K562 (cell line): ENCODE measurements around the gene PPAN. TPM values are rescaled to one million over a fixed set of nuclear protein-coding genes. Genes with fewer than 3 reads are reported as not detected.

Experiments
- ATAC-seq: fragments of 200-7000 bp; cut with Tn5 transposase; 3 replicates; pipeline ENCODE4 v1.9.1; 2020; ENCODE audit warnings: moderate library complexity
- BruUV-seq: library from RNA; stranded (reverse); fragments of 400-500 nt; replicated peaks from 2 replicates; lab custom pipeline; 2021; lab: Mats Ljungman, UMichigan
- CTCF ChIA-PET: fragments of 300-600 bp; formaldehyde crosslinking; extraction: SDS; loops from one replicate; lab custom pipeline; 2021; ENCODE audit warnings: low intra/inter-chr PET ratio; lab: Yijun Ruan, JAX
- POLR2A ChIA-PET: fragments of 300-600, 350-650 bp; sonication (Branson Sonifier 250); formaldehyde crosslinking; extraction: SDS; loops from one replicate; lab custom pipeline; 2021; ENCODE audit warnings: antibody characterized with exemption, inconsistent platforms; lab: Yijun Ruan, JAX
- DNase-seq, 4 experiments: peaks; one replicate each; pipeline versions ENCODE4 v3.0.0 to v3.0.0-alpha.2; 2011 to 2018; ENCODE audit warnings: low spot score in 3 of 4, mixed read lengths in 3 of 4; ENCODE audit errors: extremely low read depth in 1 of 4
- FAIRE-seq: peaks from 2 replicates; lab custom pipeline; 2011; peaks lifted over from hg19 to GRCh38; lab: Jason Lieb, UNC
- H2AFZ ChIP-seq: 2 replicates; pipeline ENCODE4 v1.6.0; 2011; ENCODE audit warnings: low read depth, low read length, control low read depth, inconsistent platforms
- H3K27ac ChIP-seq: fragments of 200-600 bp; 3 replicates; pipeline ENCODE4 v1.8.0; 2011; ENCODE audit warnings: low read depth, mild to moderate bottlenecking, control low read depth, inconsistent platforms, low read length, moderate library complexity, mixed read lengths; ENCODE audit errors: extremely low read depth
- H3K27me3 ChIP-seq, 2 experiments: fragments of 300-600 bp in 1 of 2; 2 replicates in 1 of 2; 3 replicates in 1 of 2; pipeline versions ENCODE4 v1.6.0 to v1.8.0; 2011; ENCODE audit warnings: inconsistent platforms in 2 of 2, low read length in 2 of 2, mild to moderate bottlenecking in 1 of 2, mixed read lengths in 1 of 2, moderate library complexity in 1 of 2; ENCODE audit not compliant: control insufficient read depth in 2 of 2, insufficient read depth in 2 of 2
- H3K36me3 ChIP-seq: fragments of 300-600 bp; 3 replicates; pipeline ENCODE4 v1.8.0; 2011; ENCODE audit warnings: mild to moderate bottlenecking, low read length, inconsistent platforms; ENCODE audit not compliant: control insufficient read depth, insufficient read depth
- H3K4me1 ChIP-seq, 2 experiments: fragments of 200-600 bp in 1 of 2; replicated peaks in 1 of 2; 2 replicates in 1 of 2; 3 replicates in 1 of 2; pipeline versions ENCODE4 v1.5.1 to v1.8.0; 2011; ENCODE audit warnings: inconsistent platforms in 2 of 2, low read length in 2 of 2, mild to moderate bottlenecking in 1 of 2, mixed read lengths in 1 of 2, moderate library complexity in 1 of 2; ENCODE audit not compliant: control insufficient read depth in 2 of 2, insufficient read depth in 2 of 2
- H3K4me2 ChIP-seq: 2 replicates; pipeline ENCODE4 v1.6.1; 2011; ENCODE audit warnings: low read length, control low read depth, inconsistent platforms, mixed read lengths; ENCODE audit not compliant: insufficient read depth
- H3K4me3 ChIP-seq: fragments of 200-600 bp; sonication (generic), shearing (Covaris generic); 2 replicates; pipeline ENCODE4 v1.5.1; 2016; ENCODE audit warnings: control low read depth, inconsistent platforms
- H3K79me2 ChIP-seq: fragments of 200-600 bp; 3 replicates; pipeline ENCODE4 v1.8.0; 2011; ENCODE audit warnings: low read length, inconsistent platforms; ENCODE audit not compliant: control insufficient read depth, insufficient read depth
- H3K9ac ChIP-seq, 2 experiments: 2 replicates each; pipeline versions ENCODE4 v1.6.0 to v1.6.1; 2011; ENCODE audit warnings: low read depth in 2 of 2, low read length in 2 of 2, control low read depth in 1 of 2, inconsistent platforms in 1 of 2, mild to moderate bottlenecking in 1 of 2, mixed read lengths in 1 of 2; ENCODE audit not compliant: insufficient read depth in 1 of 2
- H3K9me1 ChIP-seq: one replicate; pipeline ENCODE4 v1.6.0; 2011; ENCODE audit warnings: inconsistent platforms, mild to moderate bottlenecking, low read length, moderate library complexity; ENCODE audit not compliant: control insufficient read depth, insufficient read depth
- H3K9me3 ChIP-seq: replicated peaks from 2 replicates; pipeline ENCODE4 v1.5.1; 2011; ENCODE audit warnings: low read depth, low read length, inconsistent platforms; ENCODE audit not compliant: control insufficient read depth, insufficient read depth
- H4K20me1 ChIP-seq: replicated peaks from 2 replicates; pipeline ENCODE4 v1.6.1; 2011; ENCODE audit warnings: low read length, inconsistent platforms, mixed read lengths; ENCODE audit not compliant: control insufficient read depth, insufficient read depth
- ARHGAP35 ChIP-seq: fragments of 450-650 bp; IDR thresholded peaks from 2 replicates; pipeline ENCODE4 v1.6.1; 2018; ENCODE audit not compliant: partially characterized antibody
- CEBPB ChIP-seq: fragments of 450-650 bp; IDR thresholded peaks from 2 replicates; pipeline ENCODE4 v1.6.1; 2016; ENCODE audit warnings: missing genetic modification characterization, missing compliant biosample characterization
- E2F3 ChIP-seq: fragments of 250-450 bp; sonication (Bioruptor Pico); IDR thresholded peaks from 2 replicates; pipeline ENCODE4 v1.4.0; 2020; ENCODE audit warnings: mild to moderate bottlenecking
- FUS ChIP-seq: fragments of 200-400 bp; formaldehyde crosslinking; optimal IDR thresholded peaks from 2 replicates; pipeline ENCODE3; 2017; ENCODE audit warnings: low read depth, low read length
- GABPB1 ChIP-seq: sonication (generic); formaldehyde crosslinking; IDR thresholded peaks from 2 replicates; pipeline ENCODE4 v1.8.0; 2022; ENCODE audit warnings: mild to moderate bottlenecking, missing genetic modification reagents
- HDAC1 ChIP-seq, 2 experiments: fragments of 450-650 bp; IDR thresholded peaks; 2 replicates each; pipeline ENCODE4 v1.6.1; 2016 to 2017; ENCODE audit warnings: inconsistent platforms in 1 of 2, mild to moderate bottlenecking in 1 of 2, moderate library complexity in 1 of 2
- MBD1 ChIP-seq: fragments of 250-450 bp; sonication (Bioruptor Pico); IDR thresholded peaks from 2 replicates; pipeline ENCODE4 v1.8.0; 2022; ENCODE audit warnings: inconsistent platforms
- NFYB ChIP-seq: IDR thresholded peaks from 2 replicates; pipeline ENCODE4 v1.6.1; 2011; ENCODE audit warnings: mild to moderate bottlenecking, moderate library complexity; ENCODE audit not compliant: insufficient read length; ENCODE audit errors: extremely low read depth
- RAD51 ChIP-seq: fragments of 450-650 bp; IDR thresholded peaks from 2 replicates; pipeline ENCODE4 v1.7.1; 2016; ENCODE audit warnings: low read depth, mild to moderate bottlenecking, borderline replicate concordance
- TBP ChIP-seq: optimal IDR thresholded peaks from 2 replicates; pipeline ENCODE3; 2011; ENCODE audit warnings: low read depth, low read length, improper control_type of control experiment
- ZBTB7A ChIP-seq: IDR thresholded peaks from 2 replicates; pipeline ENCODE4 v1.6.1; 2011; ENCODE audit warnings: low read depth, mild to moderate bottlenecking, low read length, moderate library complexity, borderline replicate concordance; ENCODE audit not compliant: control insufficient read depth
- ZNF263 ChIP-seq: sonication (generic); formaldehyde crosslinking; IDR thresholded peaks from 2 replicates; pipeline ENCODE4 v1.8.0; 2022; ENCODE audit warnings: mild to moderate bottlenecking, missing genetic modification reagents, borderline replicate concordance
- WGBS: fragments of 100-300 bp; shearing (Covaris generic); methylation state at CpG from one replicate; pipeline ENCODE4 v1.1.6; 2016; ENCODE audit warnings: low coverage, mixed read lengths; ENCODE audit not compliant: insufficient coverage; ENCODE audit errors: missing lambda C conversion rate; 5-methylcytosine and 5-hydroxymethylcytosine counted together
- in situ Hi-C: fragments of 300-500 bp; cut with MboI; formaldehyde crosslinking; loops from 4 replicates; pipeline ENCODE4 v1.15.0; 2018; ENCODE audit warnings: inconsistent platforms, mixed read lengths
- intact Hi-C: fragments of 100-400 bp; cut with micrococcal nuclease; formaldehyde crosslinking; loops from 2 replicates; pipeline ENCODE4 v1.14.2; 2022
- polyA plus RNA-seq, 8 experiments: library from polyadenylated mRNA; depleted of rRNA in 4 of 8; stranded (reverse) in 5 of 8; unstranded in 3 of 8; fragments of >200 nt; fragmentation: Nextera tagmentation in 2 of 8; fragmentation: Illumina TruSeq in 1 of 8; extraction: Ambion mirVana in 2 of 8; extraction: Trizol in 1 of 8; gene quantifications; 2 replicates each; pipeline versions ENCODE4 v1.2.1 to v1.2.3, GENCODE V29; 2011 to 2014; ENCODE audit warnings: inconsistent platforms in 1 of 8, missing spikeins in 1 of 8
- total RNA-seq, 7 experiments: library from RNA; depleted of rRNA in 6 of 7; stranded (reverse); fragments of >200 nt in 6 of 7; fragmentation: Illumina TruSeq in 2 of 7; extraction: Trizol in 2 of 7; gene quantifications; 2 replicates each; pipeline versions ENCODE4 v1.2.1 to v1.2.3, GENCODE V29; 2011 to 2021; ENCODE audit warnings: low replicate concordance in 1 of 7

Gene PPAN
- total and polyA plus RNA-seq, 9 of the 15 experiments (the other 6 are each of a cell fraction or from before 2014, with no cell fraction given): 2.2 to 129 (median 59.1) TPM

- FAIRE-seq: no peak
These were observed 10.6 kb upstream of the PPAN start for GRCh38 chr19:10095622-10095947.

More at GRCh38 chr19:10095622-10095947, 10.6 kb upstream of the PPAN start:
- Histone ChIP-seq H3K4me3 (peak overlapping the region; percentile 9; the same call in 1 of the 2 replicates), H3K79me2 (no peaks in the 10 kb centered on the region), H2AFZ (peak overlapping the region; percentile 90), H3K9me1 (no peaks in the 10 kb centered on the region), H3K9ac (peak overlapping the region; percentile 35 to 91), H3K9me3 (no peaks in the 10 kb centered on the region), H3K27ac (no peak overlapping the region), H3K4me2 (peak overlapping the region; percentile 74), H3K27me3 (no peaks in the 10 kb centered on the region), H3K4me1 (peaks cover 24 to 46% of the 10 kb centered on the region in 2 experiments), H3K36me3 (no peaks in the 10 kb centered on the region), H4K20me1 (no peaks in the 10 kb centered on the region)
- CTCF ChIA-PET: no interaction called here
- 14% methylated on average over 7 of the region's 7 CpGs for WGBS
- TF ChIP-seq HDAC1 (IDR thresholded peaks at IDR 0.05): 0 out of 4 replicates have a peak, but pooled peaks of 1 of the 2 experiments have one; percentile 22
- TF ChIP-seq TBP: peak; percentile 5
- TF ChIP-seq NFYB: no peak
- no peak for TF ChIP-seq FUS
- TF ChIP-seq CEBPB: peak; percentile 41; the same call in 1 of the 2 replicates
- TF ChIP-seq ZNF263: 0 out of 2 replicates have a peak, but pooled peaks have one; percentile 1
- no peak for TF ChIP-seq RAD51
- TF ChIP-seq MBD1: 0 out of 2 replicates have a peak, but pooled peaks have one; percentile 59
- TF ChIP-seq GABPB1 (CRISPR knock-in tag): peak; percentile 11
- no peak for TF ChIP-seq ZBTB7A
- TF ChIP-seq E2F3 (CRISPR knock-in tag): no peak
- TF ChIP-seq ARHGAP35: no peak
- intact Hi-C loops (no loop called here), in situ Hi-C loops (no loop called here)
- POLR2A ChIA-PET: interaction anchor here (0.6 to 2.8 kb wide), 11 partner anchors 11 to 360 kb away, joined by 3 to 19 read pairs (median 5); partner anchors contain the start of genes P2RY11 and PPAN
- BruUV-seq: no TSS peak
- DNase-seq: no peak
- ATAC-seq: no peak
